WTC11 (cell line): Measurements from ENCODE around the gene AGAP1. TPM values are rescaled to one million over a fixed set of nuclear protein-coding genes. Genes with fewer than 3 reads are reported as not detected.

Experiments used
- ATAC-seq: fragments of 200-7000 bp; cut with Tn5 transposase; 2 replicates; pipeline ENCODE4 v1.10.0; 2021; ENCODE audit warnings: mild to moderate bottlenecking, moderate library complexity
- CTCF ChIA-PET: fragments of 300-600 bp; sonication (Branson Sonifier 250); formaldehyde crosslinking; loops from one replicate; lab custom pipeline; 2021; ENCODE audit warnings: antibody characterized with exemption; lab: Charles Lee
- POLR2A ChIA-PET: fragments of 350-600 bp; sonication (Branson Sonifier 250); formaldehyde crosslinking; loops from one replicate; lab custom pipeline; 2021; ENCODE audit warnings: antibody characterized with exemption; lab: Charles Lee
- DNase-seq: peaks from one replicate; pipeline ENCODE4 v3.0.0; 2021; ENCODE audit warnings: low spot score
- H3K27ac Mint-ChIP-seq: 2 replicates; pipeline ENCODE4 v1.8.0; 2021; ENCODE audit warnings: mixed read lengths
- H3K27me3 Mint-ChIP-seq: 2 replicates; pipeline ENCODE4 v1.8.0; 2021; ENCODE audit warnings: low read depth, mild to moderate bottlenecking, moderate library complexity, mixed read lengths
- H3K36me3 Mint-ChIP-seq: 2 replicates; pipeline ENCODE4 v1.8.0; 2021; ENCODE audit warnings: mixed read lengths
- H3K4me1 Mint-ChIP-seq: 2 replicates; pipeline ENCODE4 v1.8.0; 2022; ENCODE audit warnings: mixed read lengths
- H3K4me3 Mint-ChIP-seq: 2 replicates; pipeline ENCODE4 v1.8.0; 2021; ENCODE audit warnings: mild to moderate bottlenecking, moderate library complexity, mixed read lengths
- H3K9me3 Mint-ChIP-seq: 2 replicates; pipeline ENCODE4 v1.8.0; 2021; ENCODE audit warnings: mixed read lengths
- CDX4 ChIP-seq: fragments of 250-450 bp; sonication (Bioruptor Pico); IDR thresholded peaks from 2 replicates; pipeline ENCODE4 v1.9.0; 2021; ENCODE audit warnings: moderate library complexity, mild to moderate bottlenecking, inconsistent platforms, borderline replicate concordance
- FOXK1 ChIP-seq: sonication (generic); formaldehyde crosslinking; IDR thresholded peaks from 2 replicates; pipeline ENCODE4 v1.8.0; 2022; ENCODE audit warnings: mild to moderate bottlenecking, moderate library complexity, missing genetic modification reagents
- HMGXB4 ChIP-seq: sonication (generic); formaldehyde crosslinking; IDR thresholded peaks from 2 replicates; pipeline ENCODE4 v1.8.1; 2023; ENCODE audit warnings: mild to moderate bottlenecking, moderate library complexity, missing genetic modification reagents
- MYBL2 ChIP-seq: sonication (generic); formaldehyde crosslinking; IDR thresholded peaks from 2 replicates; pipeline ENCODE4 v1.8.1; 2023; ENCODE audit warnings: mild to moderate bottlenecking, moderate library complexity, missing genetic modification reagents
- SOX15 ChIP-seq: fragments of 250-450 bp; sonication (Bioruptor Pico); IDR thresholded peaks from 2 replicates; pipeline ENCODE4 v1.9.0; 2021; ENCODE audit warnings: mild to moderate bottlenecking
- ZBTB43 ChIP-seq: sonication (generic); formaldehyde crosslinking; IDR thresholded peaks from 2 replicates; pipeline ENCODE4 v1.8.1; 2023; ENCODE audit warnings: mild to moderate bottlenecking, missing genetic modification reagents
- ZNF219 ChIP-seq: sonication (generic); formaldehyde crosslinking; IDR thresholded peaks from 2 replicates; pipeline ENCODE4 v1.8.0; 2023; ENCODE audit warnings: missing genetic modification reagents, mild to moderate bottlenecking, borderline replicate concordance
- ZNF396 ChIP-seq: fragments of 250-450 bp; sonication (Bioruptor Pico); IDR thresholded peaks from 2 replicates; pipeline ENCODE4 v1.8.0; 2021; ENCODE audit warnings: mild to moderate bottlenecking, moderate library complexity, borderline replicate concordance
- ZNF532 ChIP-seq: fragments of 250-450 bp; sonication (Bioruptor Pico); IDR thresholded peaks from 2 replicates; pipeline ENCODE4 v1.9.0; 2021; ENCODE audit warnings: mild to moderate bottlenecking, borderline replicate concordance
- total RNA-seq: library from RNA; stranded (reverse); gene quantifications from 3 replicates; pipeline ENCODE4 v1.2.3, GENCODE V29; 2021
- TF ChIP-seq, protein P1 (sequence below): sonication (generic); formaldehyde crosslinking; IDR thresholded peaks from 2 replicates; pipeline ENCODE4 v1.8.1; 2023; ENCODE audit warnings: mild to moderate bottlenecking, missing genetic modification reagents, borderline replicate concordance

AGAP1 gene
- total RNA-seq, 1 experiment from 2014 or later = 49.3 TPM

DNA sequence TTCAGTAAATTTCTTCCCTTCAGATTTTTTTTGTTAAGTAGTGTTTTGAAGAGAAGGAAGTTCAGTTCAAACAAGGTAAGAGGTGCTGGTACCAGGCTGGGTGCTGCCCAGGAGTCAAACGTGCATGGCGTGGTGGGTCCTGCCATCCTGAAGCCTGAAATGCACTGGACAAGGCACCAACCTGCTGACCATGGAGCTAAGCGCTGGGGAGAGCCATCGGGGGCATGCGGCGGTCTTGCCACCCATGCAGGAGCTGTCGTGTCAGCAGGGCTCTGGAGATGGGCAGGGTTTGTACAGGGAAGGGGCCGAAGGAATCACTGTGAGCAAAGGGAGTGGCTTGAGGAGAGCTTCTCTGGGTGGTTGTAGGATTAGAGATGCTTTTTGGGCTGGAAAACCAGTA lies 547.8 kb downstream of the AGAP1 start:
- Mint-ChIP-seq H3K9me3 (no peaks in the 10 kb centered on the region), H3K4me1 (peaks cover 20% of the 10 kb centered on the region), H3K27me3 (no peaks in the 10 kb centered on the region), H3K36me3 (peaks cover 12% of the 10 kb centered on the region), H3K27ac (no peak overlapping the region), H3K4me3 (no peak overlapping the region)
- no peak for DNase-seq
- ChIA-PET POLR2A (no interaction called here), CTCF (interaction anchor here (0.7 to 0.8 kb wide), 2 partner anchors 12 to 102 kb away, joined by 3 read pairs; no protein-coding TSS in a partner anchor)
- ATAC-seq = no peak
- TF ChIP-seq ZNF532 (CRISPR knock-in tag) (no peak), ZBTB43 (CRISPR knock-in tag) (no peak), SOX15 (CRISPR knock-in tag) (no peak)

DNA sequence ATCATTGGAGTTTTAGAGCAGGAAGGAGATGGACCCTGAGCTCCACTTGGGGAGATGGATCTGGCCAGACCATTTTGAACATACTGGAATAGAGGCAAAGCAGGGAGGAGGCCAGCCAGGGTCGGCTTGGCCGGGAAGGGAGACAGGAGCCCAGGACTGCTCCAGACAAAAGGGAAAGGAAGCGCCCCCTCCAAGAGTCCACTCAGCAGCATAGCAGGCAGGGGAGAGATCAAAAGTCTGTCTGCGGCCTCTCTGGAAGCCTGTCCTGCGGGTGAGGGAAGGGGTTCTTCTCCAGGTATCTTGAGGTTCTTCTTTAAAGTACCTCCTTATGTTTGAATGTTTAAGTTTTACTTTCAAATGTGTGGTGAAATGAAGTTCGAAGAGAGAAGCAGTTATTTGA lies 548.2 kb downstream of the AGAP1 start:
- ChIA-PET CTCF (interaction anchor here (0.7 to 0.8 kb wide), 2 partner anchors 12 to 101 kb away, joined by 3 read pairs; no protein-coding TSS in a partner anchor), POLR2A (no interaction called here)
- TF ChIP-seq ZNF219 (CRISPR knock-in tag) = no peak
- TF ChIP-seq, protein P1, sequence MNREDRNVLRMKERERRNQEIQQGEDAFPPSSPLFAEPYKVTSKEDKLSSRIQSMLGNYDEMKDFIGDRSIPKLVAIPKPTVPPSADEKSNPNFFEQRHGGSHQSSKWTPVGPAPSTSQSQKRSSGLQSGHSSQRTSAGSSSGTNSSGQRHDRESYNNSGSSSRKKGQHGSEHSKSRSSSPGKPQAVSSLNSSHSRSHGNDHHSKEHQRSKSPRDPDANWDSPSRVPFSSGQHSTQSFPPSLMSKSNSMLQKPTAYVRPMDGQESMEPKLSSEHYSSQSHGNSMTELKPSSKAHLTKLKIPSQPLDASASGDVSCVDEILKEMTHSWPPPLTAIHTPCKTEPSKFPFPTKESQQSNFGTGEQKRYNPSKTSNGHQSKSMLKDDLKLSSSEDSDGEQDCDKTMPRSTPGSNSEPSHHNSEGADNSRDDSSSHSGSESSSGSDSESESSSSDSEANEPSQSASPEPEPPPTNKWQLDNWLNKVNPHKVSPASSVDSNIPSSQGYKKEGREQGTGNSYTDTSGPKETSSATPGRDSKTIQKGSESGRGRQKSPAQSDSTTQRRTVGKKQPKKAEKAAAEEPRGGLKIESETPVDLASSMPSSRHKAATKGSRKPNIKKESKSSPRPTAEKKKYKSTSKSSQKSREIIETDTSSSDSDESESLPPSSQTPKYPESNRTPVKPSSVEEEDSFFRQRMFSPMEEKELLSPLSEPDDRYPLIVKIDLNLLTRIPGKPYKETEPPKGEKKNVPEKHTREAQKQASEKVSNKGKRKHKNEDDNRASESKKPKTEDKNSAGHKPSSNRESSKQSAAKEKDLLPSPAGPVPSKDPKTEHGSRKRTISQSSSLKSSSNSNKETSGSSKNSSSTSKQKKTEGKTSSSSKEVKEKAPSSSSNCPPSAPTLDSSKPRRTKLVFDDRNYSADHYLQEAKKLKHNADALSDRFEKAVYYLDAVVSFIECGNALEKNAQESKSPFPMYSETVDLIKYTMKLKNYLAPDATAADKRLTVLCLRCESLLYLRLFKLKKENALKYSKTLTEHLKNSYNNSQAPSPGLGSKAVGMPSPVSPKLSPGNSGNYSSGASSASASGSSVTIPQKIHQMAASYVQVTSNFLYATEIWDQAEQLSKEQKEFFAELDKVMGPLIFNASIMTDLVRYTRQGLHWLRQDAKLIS (CRISPR knock-in tag) = no peak
- TF ChIP-seq ZNF396 (CRISPR knock-in tag) = no peak
- no peak for TF ChIP-seq FOXK1 (CRISPR knock-in tag)
- no peak for TF ChIP-seq HMGXB4 (CRISPR knock-in tag)

GRCh38 chr2:236044191-236044590 lies 550.3 kb downstream of the AGAP1 start:
- CTCF ChIA-PET = interaction anchor here (1.1 kb wide), 1 partner anchor 133 kb away, joined by 6 read pairs; no protein-coding TSS in a partner anchor

More for the DNA sequence above, 548.2 kb downstream of the AGAP1 start:
- DNase-seq = no peak
- Mint-ChIP-seq H3K27me3 (no peaks in the 10 kb centered on the region), H3K4me1 (peaks cover 20% of the 10 kb centered on the region), H3K27ac (no peak overlapping the region), H3K36me3 (peaks cover 12% of the 10 kb centered on the region), H3K9me3 (no peaks in the 10 kb centered on the region), H3K4me3 (no peak overlapping the region)
- peak; percentile 62 for ATAC-seq

More at GRCh38 chr2:236044191-236044590, 550.3 kb downstream of the AGAP1 start:
- Mint-ChIP-seq H3K4me3 (no peak overlapping the region), H3K27me3 (no peaks in the 10 kb centered on the region), H3K9me3 (no peaks in the 10 kb centered on the region), H3K27ac (no peak overlapping the region), H3K36me3 (peaks cover 12% of the 10 kb centered on the region), H3K4me1 (peaks cover 20% of the 10 kb centered on the region)
- TF ChIP-seq CDX4 (CRISPR knock-in tag) (no peak), MYBL2 (CRISPR knock-in tag) (no peak)
- ATAC-seq = no peak
- no peak for DNase-seq
- POLR2A ChIA-PET = interaction anchor here (0.6 to 0.9 kb wide), 2 partner anchors 22 to 127 kb away, joined by 3 read pairs; no protein-coding TSS in a partner anchor
